SHP77 treated with DMSO at 0.1 percent for 48 hours (cell line): ENCODE measurements around the gene TMA16.
"Not testable (repeated sequence)": the region's sequence is repeated elsewhere in the genome, so short reads cannot be mapped to it uniquely, and the experiment has no call there.

Experiments
- DNase-seq: peaks from one replicate; lab custom pipeline; 2025; lab: John Stamatoyannopoulos, UW

Gene TMA16

GRCh38 chr4:163494360-163495241 is at the start of gene TMA16:
Gene TMA16, plus strand, starts transcription at chr4:163494690. Its CDS starts 112 bp downstream, at chr4:163494802.
- peak; percentile 85 for DNase-seq

- DNase-seq = not testable (repeated sequence)
These were observed 47.5 kb upstream of the TMA16 start for GRCh38 chr4:163447023-163447422.

- no peak for DNase-seq
These were observed 47.0 kb upstream of the TMA16 start for GRCh38 chr4:163447481-163447880.

DNA sequence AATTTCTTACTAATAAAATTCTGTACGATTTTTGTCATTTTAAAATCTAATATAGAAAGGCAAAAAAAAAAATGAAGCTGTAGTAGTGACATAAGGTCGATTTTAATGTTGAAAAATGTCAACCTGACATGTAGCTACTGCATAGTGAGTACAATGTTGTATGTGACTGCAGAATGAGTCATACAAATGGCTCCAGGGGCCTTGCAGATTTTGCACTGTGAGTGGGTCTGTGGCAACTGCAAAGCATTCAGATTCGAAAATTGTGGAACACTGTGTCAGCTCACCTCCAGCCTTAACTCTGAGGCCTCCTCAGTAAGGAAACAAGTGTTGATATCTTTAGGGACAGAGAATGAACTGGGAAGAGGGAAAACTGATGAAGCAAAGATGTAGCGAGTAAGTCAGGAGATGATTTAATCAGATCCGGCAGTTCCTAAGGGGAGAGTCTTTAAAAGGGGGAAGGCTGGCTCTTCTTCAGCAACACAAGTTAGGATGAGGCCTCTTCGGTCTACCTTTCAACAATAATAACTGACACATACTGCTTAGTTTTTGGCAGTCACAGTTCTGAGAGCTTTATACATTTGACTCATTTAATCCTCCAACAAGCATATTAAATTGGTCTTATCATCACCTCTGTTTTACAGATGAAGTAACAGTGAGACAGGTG is 45.8 kb upstream of the TMA16 start:
- DNase-seq = no peak

GRCh38 chr4:163462556-163462955 is 31.9 kb upstream of the TMA16 start:
- no peak for DNase-seq

- DNase-seq = no peak
These were observed 27.3 kb upstream of the TMA16 start for GRCh38 chr4:163467082-163467770.

DNA sequence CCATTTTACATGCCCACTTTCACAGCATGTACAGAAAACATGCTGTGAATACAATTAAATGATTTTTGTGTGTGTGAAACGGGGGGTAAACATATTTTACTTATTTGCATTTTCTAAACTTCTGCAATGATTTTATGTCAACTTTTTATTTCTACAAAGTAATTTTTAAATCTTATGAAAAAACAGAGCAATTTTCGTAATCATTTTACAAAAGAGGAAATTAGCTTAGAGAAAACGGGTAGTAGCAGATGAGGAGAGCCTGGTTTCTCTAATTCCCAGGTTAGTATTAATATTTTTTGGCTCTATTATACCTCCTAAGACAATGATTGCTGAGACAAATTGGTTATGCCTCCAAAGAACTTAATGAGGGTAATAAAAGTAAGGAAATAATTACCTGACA is 24.1 kb upstream of the TMA16 start:
- no peak for DNase-seq

DNA sequence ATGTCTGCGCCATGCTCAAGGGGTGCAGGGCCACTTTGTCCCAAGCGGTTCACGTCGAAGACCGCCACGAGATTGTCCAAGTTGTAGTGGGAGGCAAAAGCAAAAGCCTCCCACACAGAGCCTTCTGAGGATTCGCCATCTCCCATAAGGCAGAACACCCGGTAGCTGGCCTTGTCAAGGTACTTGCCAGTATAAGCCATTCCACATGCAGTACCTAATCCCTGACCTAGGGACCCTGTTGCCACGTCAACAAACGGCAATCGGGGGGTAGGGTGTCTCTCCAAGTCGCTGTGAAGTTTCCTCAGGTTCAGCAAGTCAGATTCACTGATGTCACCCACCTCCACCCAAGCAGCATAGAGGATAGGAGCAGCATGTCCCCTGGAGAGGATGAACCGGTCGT is 21.4 kb upstream of the TMA16 start:
- DNase-seq = no peak

- no peak for DNase-seq
These were observed 20.9 kb upstream of the TMA16 start, which contains the start of gene TKTL2 for GRCh38 chr4:163473576-163473975. Gene TKTL2, minus strand, starts transcription at chr4:163473754. Its CDS starts 20 bp downstream, at chr4:163473734.

DNA sequence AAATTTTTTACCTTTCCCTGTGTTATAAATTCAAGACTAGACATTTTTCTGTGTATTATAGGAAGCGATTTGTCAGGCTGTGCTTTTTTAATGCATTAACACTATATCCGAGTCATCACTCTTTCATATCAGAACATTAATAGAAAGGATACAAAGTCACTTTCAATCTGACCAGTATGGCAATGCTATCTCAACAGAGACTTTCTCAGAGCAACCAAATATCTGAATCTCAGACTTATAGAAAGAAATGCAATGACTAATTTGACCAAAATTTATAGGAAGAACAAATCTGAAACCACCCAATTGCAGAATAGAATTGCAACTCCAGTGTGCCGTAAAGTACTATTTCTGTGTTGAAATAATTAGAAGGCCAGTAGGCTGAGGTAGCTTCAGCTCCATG is 20.5 kb upstream of the TMA16 start:
- DNase-seq = no peak

DNA sequence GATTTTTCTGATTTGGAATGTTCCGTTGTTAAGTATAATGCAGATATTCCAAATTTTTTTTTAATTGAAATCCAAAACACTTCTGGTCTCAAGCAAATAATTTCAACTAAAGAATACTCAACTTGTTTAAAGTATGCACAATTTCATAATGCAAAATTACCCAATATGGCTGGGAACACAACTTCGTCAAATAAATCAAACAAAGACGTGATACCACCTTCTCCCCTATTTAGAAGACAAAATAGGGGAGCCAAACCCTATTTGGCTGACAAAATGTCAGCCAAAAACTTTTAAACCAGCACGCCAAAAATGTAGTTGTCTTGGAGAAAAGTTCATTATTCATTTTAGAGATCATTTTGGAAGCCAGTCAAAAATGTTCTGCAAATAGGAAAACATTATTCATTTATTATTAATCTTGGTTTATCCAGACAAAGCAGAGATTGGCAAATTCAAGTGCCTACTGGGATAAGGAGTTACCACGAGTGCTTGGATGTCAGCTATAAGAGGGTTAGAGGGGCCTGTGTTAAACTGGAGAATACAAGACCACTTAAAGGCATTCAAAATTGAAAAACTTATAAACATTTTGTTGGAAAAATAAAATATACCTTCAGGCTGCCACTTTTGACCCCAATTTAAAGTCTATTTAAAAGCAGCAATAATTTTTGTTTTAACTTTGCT is 17.6 kb upstream of the TMA16 start:
- no peak for DNase-seq

DNA sequence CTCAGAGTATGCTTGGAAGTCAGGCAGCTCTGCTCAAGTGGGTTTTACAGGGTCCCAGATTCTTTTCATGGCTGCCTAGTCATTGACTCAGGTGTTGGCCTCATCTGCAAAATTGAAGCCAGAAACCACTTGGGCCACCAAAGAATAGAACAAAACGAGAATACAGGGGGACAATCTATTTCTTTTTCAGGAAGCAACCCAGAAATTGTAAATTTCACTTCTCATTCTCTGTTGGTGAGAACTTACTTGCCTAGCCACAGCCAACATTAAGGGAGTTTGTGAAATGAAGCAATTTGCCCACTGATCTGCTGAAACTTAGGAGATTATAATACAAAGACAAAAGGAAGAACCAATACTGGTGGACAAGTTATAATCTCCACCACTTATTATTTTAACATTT is 12.3 kb upstream of the TMA16 start:
- no peak for DNase-seq

DNA sequence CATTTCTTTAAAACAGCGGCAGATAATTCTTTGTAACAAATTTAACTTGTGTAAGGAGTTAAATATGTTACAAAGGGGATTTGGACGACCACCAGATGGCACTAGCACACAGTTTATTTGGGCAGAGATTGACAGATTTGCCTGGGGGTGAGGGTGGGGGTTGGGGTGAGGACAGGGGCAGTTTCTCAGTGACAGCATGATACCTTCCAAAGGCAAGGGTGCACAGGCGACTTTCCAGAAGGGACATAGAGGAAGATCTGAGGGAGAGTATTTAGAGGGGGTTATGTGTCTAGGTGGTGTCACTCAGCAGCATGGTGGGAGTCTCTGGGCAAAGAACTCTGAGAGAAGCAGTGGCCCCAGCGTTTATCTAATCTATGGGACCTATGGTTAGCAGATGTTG is 9.6 kb upstream of the TMA16 start:
- no peak for DNase-seq

DNA sequence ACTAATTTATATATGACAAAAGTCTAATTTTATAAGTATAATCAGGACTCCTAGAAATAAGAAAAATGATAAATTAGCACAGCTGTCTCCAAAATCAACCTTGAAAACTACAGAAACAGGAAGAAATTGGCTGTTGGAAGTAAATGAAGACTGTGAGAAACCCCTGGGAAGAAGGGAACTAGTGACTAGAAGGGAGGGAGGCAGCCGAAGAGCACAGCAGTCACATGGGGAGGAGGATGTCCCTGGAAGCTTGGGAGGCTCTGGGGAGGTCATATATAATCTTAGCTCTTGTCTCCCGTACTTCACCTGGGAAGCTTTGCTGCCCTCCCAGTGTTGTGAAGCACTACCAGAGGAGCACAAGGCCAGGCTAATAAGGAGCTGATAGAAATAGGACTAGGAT is 8.9 kb upstream of the TMA16 start:
- DNase-seq = no peak

DNA sequence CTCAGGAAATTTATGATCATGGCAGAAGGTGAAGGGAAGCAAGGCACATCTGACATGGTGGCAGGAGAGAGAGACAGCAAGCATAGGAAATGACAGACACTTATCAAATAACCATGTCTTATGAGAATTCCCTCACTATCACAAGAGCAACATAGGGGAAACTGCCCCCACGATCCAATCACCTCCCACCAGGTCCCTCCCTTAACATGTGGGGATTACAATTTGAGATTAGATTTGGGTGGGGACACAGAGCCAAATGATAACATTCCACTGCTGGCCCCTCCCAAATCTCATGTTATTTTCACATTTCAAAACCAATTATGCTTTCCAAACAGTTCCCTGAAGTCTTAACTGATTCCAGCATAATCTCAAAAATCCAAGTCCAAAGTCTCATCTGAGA is 8.2 kb upstream of the TMA16 start:
- no peak for DNase-seq

DNA sequence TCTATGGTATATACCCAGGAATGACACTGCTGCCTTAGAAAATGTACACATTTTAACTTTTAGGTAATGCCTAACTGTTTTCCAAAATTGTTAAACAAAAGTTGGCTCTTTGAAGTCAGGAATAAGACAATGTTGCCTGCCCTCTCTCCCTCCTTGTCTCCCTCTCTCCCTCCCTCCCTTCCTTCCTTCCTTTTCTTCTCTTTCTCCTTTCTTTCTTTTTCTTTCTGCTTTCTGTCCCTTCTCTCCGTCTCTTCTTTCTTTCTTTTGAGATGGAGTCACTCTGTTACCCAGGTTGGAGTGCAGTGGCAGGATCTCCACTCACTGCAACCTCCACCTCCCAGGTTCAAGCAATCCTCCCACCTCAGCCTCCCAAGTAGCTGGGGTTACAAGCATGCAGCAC is 4.6 kb upstream of the TMA16 start:
- no peak for DNase-seq

DNA sequence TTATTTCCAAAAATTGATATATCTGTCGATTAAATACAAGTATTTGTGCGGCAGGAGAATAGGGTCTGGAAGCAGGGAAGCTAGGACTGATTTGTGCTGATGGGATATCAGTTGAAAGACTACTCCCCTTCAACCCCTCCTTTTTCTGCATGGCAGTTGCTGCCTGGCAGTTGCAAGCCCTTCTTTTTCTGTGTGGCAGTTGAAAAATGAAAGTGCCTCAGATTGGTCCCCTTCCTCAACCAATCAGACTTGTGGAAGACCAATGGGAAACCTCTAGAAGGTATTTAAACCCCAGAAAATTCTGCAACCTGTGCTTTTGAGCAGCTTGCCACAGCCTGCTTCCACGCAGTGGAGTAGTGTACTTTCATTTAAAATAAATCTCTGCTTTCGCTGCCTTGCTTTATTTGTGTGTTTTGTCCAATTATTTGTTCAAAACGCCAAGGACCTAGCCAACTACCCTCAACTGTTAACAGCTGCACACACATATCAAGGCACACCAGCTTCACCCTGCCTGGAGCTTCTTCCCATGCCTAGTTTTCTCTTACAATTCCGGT is 1.5 kb upstream of the TMA16 start:
- no peak for DNase-seq

DNA sequence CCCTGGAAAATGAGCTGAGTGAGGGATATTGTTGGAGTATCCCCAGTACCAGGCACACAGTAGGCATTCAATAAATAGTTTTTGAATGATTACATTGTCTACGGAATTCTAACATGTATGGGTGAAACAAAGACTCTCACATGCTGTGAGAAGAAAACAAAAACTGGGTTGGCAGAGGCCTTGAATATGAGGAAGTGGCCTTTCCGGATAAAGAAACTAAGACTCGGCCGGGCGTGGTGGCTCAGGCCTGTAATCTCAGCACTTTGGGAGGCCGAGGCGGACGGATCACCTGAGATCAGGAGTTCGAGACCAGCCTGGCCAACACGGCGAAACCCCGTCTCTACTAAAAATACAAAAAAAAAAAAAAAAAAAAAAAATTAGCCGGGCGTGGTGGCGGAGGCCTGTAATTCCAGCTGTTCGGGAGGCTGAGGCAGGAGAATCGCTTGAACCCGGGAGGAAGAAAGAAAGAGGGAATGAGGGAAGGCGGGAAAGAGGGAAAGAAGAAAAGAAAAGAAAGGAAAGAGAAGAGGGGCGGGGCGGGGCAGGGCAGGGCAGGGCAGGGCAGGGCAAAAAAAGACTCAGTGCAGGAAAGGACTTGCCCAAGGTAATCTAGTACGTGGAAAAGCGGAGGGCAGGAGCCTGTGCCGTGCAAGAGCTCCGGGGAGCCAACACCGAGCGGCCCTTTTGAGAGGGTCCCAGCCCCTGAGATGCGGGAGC is 689 bp upstream of the TMA16 start:
- DNase-seq = no peak

DNA sequence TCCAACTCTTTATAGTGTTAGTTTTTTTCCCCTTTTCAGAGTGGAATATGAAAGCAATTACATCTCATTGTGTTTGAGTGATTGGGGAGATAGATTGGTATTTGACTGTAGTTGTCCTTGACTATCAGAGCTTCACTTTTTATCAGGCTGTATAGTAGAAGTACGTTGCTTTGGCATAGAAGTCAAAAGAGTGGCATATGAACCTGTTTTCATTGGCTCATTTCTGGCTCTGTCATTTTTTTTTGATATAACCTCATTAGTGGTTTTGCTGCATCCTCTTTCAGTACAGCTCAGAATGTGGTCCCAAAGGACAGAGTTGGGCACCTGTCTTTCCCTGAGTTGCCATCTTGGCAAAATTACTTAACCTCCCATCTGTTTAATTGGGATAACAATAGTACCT is 1.4 kb downstream of the TMA16 start:
- no peak for DNase-seq

DNA sequence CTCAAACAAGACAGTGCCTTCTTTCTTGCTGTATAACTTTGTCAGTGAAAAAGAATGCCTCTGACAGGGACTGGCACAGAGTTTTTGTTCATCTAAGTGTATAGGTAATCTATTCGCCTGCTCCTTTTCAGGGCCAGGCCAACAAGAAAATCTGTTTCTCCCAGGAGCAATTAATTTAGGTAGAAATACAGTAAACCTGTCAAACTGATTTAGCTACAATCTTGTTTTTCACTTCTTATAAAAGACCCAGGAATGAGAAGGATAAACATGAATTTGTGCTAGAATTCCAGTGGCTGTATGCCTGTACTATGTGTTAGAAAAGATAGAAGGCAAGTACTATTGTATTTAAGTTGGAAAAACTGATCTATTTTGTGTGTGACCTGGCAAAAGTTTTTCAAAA is 6.1 kb downstream of the TMA16 start:
- no peak for DNase-seq

GRCh38 chr4:163505374-163505773 is 10.9 kb downstream of the TMA16 start:
- DNase-seq = no peak
